Measurements from ENCODE around the gene PPP1R2C. TPM values are rescaled to one million over a fixed set of nuclear protein-coding genes. Genes with fewer than 3 reads are reported as not detected.

PPP1R2C gene
- polyA plus RNA-seq (2011; rRNA removed) (not detected in 2 replicates), polyA minus RNA-seq (2011; rRNA and poly(A)+ RNA removed) (not detected in 2 replicates)

- no peak for DNase-seq (ENCODE audit: low read depth)
- Histone ChIP-seq H3K4me3 (ENCODE audit: low read depth, low read length) (no peak within 1 kb of the TSS), H3K27me3 (ENCODE audit: control insufficient read depth, insufficient read depth, low read length) (no peaks in the 10 kb centered on the region), H3K36me3 (ENCODE audit: control insufficient read depth, insufficient read depth, low read length) (no peaks in the 10 kb centered on the region)
- ChIA-PET CTCF (no interaction called here), POLR2A (no interaction called here)
- no peak for TF ChIP-seq CTCF (IDR thresholded peaks at IDR 0.05; ENCODE audit: insufficient read depth, low read depth, low read length)
Measured at GRCh38 chrX:42778096-42778495, at the start of gene PPP1R2C. PPP1R2C (minus strand) TSS chrX:42778163; CDS start chrX:42778079, 84 bp downstream.

- CTCF ChIA-PET = no interaction called here
- no peak overlapping the region for H3K4me3 ChIP-seq (ENCODE audit: low read depth, low read length)
- H3K36me3 ChIP-seq (ENCODE audit: control insufficient read depth, insufficient read depth, low read length) = no peaks in the 10 kb centered on the region
- H3K27me3 ChIP-seq (ENCODE audit: control insufficient read depth, insufficient read depth, low read length) = no peaks in the 10 kb centered on the region
- TF ChIP-seq CTCF (IDR thresholded peaks at IDR 0.05; ENCODE audit: insufficient read depth, low read depth, low read length) = no peak
- POLR2A ChIA-PET = no interaction called here
- DNase-seq (ENCODE audit: low read depth) = no peak
Measured at GRCh38 chrX:42825201-42825600, 47.2 kb upstream of the PPP1R2C start.

- CTCF ChIA-PET = no interaction called here
Measured at GRCh38 chrX:42824541-42824940, 46.6 kb upstream of the PPP1R2C start.

GRCh38 chrX:42823443-42823842 is 45.5 kb upstream of the PPP1R2C start:
- Histone ChIP-seq H3K27me3 (ENCODE audit: control insufficient read depth, insufficient read depth, low read length) (no peaks in the 10 kb centered on the region), H3K36me3 (ENCODE audit: control insufficient read depth, insufficient read depth, low read length) (no peaks in the 10 kb centered on the region), H3K4me3 (ENCODE audit: low read depth, low read length) (no peak overlapping the region)
- TF ChIP-seq CTCF (IDR thresholded peaks at IDR 0.05; ENCODE audit: insufficient read depth, low read depth, low read length) = no peak
- ChIA-PET POLR2A (no interaction called here), CTCF (no interaction called here)
- no peak for DNase-seq (ENCODE audit: low read depth)

More at GRCh38 chrX:42824541-42824940, 46.6 kb upstream of the PPP1R2C start:
- Histone ChIP-seq H3K36me3 (ENCODE audit: control insufficient read depth, insufficient read depth, low read length) (no peaks in the 10 kb centered on the region), H3K4me3 (ENCODE audit: low read depth, low read length) (no peak overlapping the region), H3K27me3 (ENCODE audit: control insufficient read depth, insufficient read depth, low read length) (no peaks in the 10 kb centered on the region)
- POLR2A ChIA-PET = no interaction called here
- DNase-seq (ENCODE audit: low read depth) = no peak
- TF ChIP-seq CTCF (IDR thresholded peaks at IDR 0.05; ENCODE audit: insufficient read depth, low read depth, low read length) = no peak

GRCh38 chrX:42821803-42822443 is 44.0 kb upstream of the PPP1R2C start:
- CTCF ChIA-PET = interaction anchor here (0.6 kb wide), 1 partner anchor 15 kb away, joined by 3 read pairs; no protein-coding TSS in a partner anchor

More at GRCh38 chrX:42821803-42822443, 44.0 kb upstream of the PPP1R2C start:
- no peak overlapping the region for H3K4me3 ChIP-seq (ENCODE audit: low read depth, low read length)
- TF ChIP-seq CTCF (IDR thresholded peaks at IDR 0.05; ENCODE audit: insufficient read depth, low read depth, low read length) = no peak
- DNase-seq (ENCODE audit: low read depth) = no peak
- H3K27me3 ChIP-seq (ENCODE audit: control insufficient read depth, insufficient read depth, low read length) = no peaks in the 10 kb centered on the region
- POLR2A ChIA-PET = no interaction called here
- no peaks in the 10 kb centered on the region for H3K36me3 ChIP-seq (ENCODE audit: control insufficient read depth, insufficient read depth, low read length)

All from BJ (cell line).